Measurements from ENCODE around the gene ASAP2.
A peak's percentile ranks its signal among the peaks of the same experiment; 100 is the strongest.

The ASAP2 gene

GRCh38 chr2:9300829-9301453 is 94.3 kb downstream of the ASAP2 start:
- no peak for DNase-seq

- no peak for DNase-seq
Observed at GRCh38 chr2:9302755-9303154, 96.1 kb downstream of the ASAP2 start.

- no peak for DNase-seq
Observed at GRCh38 chr2:9303528-9304225, 97.1 kb downstream of the ASAP2 start.

- DNase-seq, result no peak
Observed at GRCh38 chr2:9306911-9307310, 100.3 kb downstream of the ASAP2 start.

- DNase-seq, result no peak
Observed at GRCh38 chr2:9307535-9307934, 100.9 kb downstream of the ASAP2 start.

- DNase-seq, result no peak
Observed at GRCh38 chr2:9308186-9308955, 101.8 kb downstream of the ASAP2 start.

GRCh38 chr2:9309147-9309546 is 102.5 kb downstream of the ASAP2 start:
- no peak for DNase-seq

- DNase-seq, result peak; percentile 74
Observed at GRCh38 chr2:9310377-9310776, 103.8 kb downstream of the ASAP2 start.

GRCh38 chr2:9310798-9311197 is 104.2 kb downstream of the ASAP2 start:
- peak; percentile 40 for DNase-seq

- DNase-seq, result no peak
Observed at GRCh38 chr2:9311488-9311887, 104.9 kb downstream of the ASAP2 start.

- DNase-seq, result no peak
Observed at GRCh38 chr2:9312591-9312990, 106.0 kb downstream of the ASAP2 start.

- DNase-seq, result no peak
Observed at GRCh38 chr2:9313443-9313842, 106.8 kb downstream of the ASAP2 start.

GRCh38 chr2:9315280-9315847 is 108.8 kb downstream of the ASAP2 start:
- no peak for DNase-seq

GRCh38 chr2:9317559-9317958 is 110.9 kb downstream of the ASAP2 start:
- DNase-seq, result no peak

GRCh38 chr2:9318461-9319337 is 112.1 kb downstream of the ASAP2 start:
- DNase-seq, result no peak

- no peak for DNase-seq
Observed at GRCh38 chr2:9319338-9319715, 112.7 kb downstream of the ASAP2 start.

GRCh38 chr2:9322576-9322975 is 116.0 kb downstream of the ASAP2 start:
- peak; percentile 18 for DNase-seq

GRCh38 chr2:9325428-9325827 is 118.8 kb downstream of the ASAP2 start:
- DNase-seq, result no peak

- DNase-seq, result no peak
Observed at GRCh38 chr2:9326975-9327374, 120.4 kb downstream of the ASAP2 start.

- DNase-seq, result no peak
Observed at GRCh38 chr2:9327873-9328352, 121.3 kb downstream of the ASAP2 start.

GRCh38 chr2:9328931-9329330 is 122.3 kb downstream of the ASAP2 start:
- DNase-seq, result no peak

GRCh38 chr2:9329497-9329896 is 122.9 kb downstream of the ASAP2 start:
- no peak for DNase-seq

Data from inflammatory macrophage treated with lipopolysaccharide for 4 hours (primary cell).